Glomerular visceral epithelial cell (primary cell): ENCODE measurements around the gene SLC7A14.

Source experiments
- DNase-seq: peaks from one replicate; pipeline ENCODE4 v3.0.0-alpha.2; 2016; ENCODE audit errors: extremely low spot score

SLC7A14 gene

DNA sequence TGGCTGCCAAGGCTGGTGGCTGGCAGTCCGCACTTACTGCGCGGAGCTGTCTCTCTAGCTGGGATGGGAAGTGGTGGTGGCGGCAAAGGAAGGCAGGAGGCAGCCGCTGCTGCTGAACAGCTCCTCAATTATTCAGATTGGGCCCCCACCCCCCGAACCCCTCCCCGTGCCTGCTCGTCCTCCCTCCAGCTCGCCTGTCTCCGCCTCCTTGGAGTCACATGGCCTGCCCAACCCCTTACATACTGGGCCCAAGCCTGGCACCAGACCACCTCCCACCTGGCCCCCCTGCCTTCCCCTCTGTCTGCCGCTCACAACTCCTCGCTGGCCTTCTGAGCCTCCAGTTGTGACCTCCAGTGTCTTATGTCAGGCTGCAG is at the start of gene SLC7A14:
SLC7A14 (minus strand) TSS at position 139 of the 374 bp plus-strand sequence. CDS start 59,139 bp downstream, outside the sequence.
- DNase-seq = peak; percentile 40

DNA sequence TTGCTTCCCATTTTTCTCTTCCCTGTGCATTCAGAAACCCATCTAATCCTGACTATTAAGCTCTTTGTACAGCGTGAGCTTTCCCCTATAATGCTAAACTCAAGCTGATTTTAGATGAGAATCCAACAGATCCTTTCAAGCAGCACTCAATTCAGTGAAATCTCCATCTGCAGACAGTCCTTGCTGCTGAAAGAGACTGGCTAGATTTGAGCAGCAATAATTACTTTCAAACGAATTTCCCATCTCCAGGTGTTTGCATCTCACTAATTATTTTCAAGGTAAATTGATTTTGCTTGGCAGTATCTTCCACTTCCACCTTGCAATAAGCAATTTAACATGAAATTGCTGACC is 49.5 kb upstream of the SLC7A14 start:
- no peak for DNase-seq

GRCh38 chr3:170634663-170635384 is 48.9 kb upstream of the SLC7A14 start:
- DNase-seq = no peak

GRCh38 chr3:170633573-170633972 is 47.7 kb upstream of the SLC7A14 start:
- DNase-seq = no peak

- DNase-seq = peak; percentile 31
Observed at GRCh38 chr3:170632780-170633179, 46.9 kb upstream of the SLC7A14 start.

DNA sequence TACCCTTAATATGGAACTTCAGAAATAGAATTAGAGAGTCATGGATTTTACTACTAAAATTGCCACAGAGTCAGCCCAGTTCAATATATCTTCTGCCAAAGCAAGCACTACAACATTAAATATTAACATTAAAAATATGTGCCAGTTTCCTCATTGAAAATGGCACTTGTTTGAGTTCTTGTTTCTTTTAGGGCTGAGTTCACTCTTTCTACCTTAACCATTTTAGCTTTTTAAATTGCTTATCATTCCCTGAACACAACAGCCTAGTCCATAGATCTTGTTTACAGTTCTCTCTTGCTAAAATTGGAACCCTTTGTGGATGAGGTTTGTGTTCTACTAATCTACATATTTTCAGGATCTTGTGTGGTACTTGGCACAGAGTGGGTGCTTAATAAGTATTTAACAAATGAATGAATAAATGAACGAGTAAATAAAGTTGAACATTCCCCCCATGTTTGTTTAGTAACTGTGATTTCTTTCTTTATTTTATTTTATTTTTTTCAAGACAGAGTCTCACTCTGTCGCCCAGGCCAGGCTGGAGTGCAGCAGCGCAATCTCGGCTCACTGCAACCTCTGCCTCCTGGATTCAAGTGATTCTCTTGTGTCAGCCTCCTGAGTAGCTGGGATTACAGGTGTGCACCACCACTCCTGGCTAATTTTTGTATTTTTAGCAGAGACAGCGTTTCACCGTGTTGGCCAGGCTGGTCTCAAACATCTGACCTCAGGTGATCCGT is 46.0 kb upstream of the SLC7A14 start:
- DNase-seq = no peak

GRCh38 chr3:170623524-170623923 is 37.6 kb upstream of the SLC7A14 start:
- no peak for DNase-seq

DNA sequence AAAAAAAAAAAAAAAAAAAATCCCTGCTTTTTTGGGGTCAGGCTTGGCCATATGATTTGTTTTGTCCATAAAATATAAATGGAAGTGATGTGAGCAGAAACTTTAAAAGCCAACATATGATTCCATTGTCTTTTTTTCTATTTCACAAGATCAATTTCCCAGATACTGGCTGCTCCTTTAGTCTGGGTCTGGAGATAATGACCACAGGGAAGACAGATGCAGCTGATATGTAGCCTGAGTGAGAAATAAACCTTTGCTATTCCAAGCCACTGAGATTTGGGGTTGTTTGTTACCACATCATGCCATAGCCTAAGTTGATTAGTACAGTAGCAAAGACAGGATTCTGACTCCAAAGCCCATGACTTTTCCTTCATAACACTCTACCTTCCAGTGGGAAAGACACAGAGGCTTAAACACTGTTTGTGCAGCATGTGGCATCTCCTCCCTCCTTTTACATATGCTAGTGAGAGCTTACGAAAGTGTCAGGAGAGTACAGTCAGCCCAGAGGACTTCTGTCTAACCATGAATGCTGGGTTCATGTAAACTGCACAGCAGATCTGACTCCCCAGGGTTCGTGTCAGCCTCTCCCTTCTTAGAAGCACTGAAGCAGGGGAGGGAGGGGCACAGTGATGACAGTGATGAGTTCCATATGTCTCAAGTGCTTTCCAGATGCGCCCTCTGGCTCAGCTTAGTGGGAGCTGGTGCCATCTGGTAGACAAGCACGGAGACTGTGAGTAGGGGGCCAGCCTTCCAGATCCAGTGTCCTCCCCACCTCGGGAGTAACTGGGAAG is 36.7 kb upstream of the SLC7A14 start:
- no peak for DNase-seq

- DNase-seq = no peak
Observed at GRCh38 chr3:170621256-170621655, 35.4 kb upstream of the SLC7A14 start.

DNA sequence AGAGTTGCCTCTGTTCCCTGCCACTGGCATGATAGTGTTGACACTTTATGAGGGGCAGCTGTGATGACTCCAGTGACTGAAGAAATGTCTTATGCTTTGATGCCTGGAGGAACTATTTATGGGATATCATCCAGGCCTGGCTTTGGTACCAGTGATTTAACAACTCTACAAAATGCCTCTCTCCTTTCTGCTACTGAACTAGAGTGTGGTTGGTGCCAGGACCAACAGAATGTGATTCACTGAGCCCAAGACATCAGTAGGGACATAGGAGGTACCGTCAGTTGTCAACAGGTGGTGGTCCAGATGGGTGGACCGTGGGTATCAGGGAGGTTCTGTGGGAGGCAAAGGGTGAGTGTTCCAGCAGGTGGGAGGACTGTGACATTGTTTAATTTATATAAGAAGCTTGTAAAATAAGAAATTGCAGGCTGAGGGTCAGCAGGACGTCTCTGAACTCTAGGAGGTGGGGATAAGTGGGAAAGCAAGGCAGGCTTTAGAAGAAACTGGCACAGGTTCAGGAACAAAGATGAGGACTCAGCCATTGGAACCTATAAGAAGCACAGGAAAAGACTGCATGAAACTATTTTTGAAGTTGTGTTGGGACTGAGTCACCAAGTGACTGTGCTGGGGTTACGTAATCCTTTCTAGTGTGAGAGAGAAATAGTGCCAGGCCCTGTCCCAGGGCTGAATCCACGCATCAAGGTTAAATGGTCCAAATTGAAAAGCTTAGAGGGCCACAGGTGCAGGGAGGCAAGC is 28.5 kb upstream of the SLC7A14 start:
- peak; percentile 75 for DNase-seq

DNA sequence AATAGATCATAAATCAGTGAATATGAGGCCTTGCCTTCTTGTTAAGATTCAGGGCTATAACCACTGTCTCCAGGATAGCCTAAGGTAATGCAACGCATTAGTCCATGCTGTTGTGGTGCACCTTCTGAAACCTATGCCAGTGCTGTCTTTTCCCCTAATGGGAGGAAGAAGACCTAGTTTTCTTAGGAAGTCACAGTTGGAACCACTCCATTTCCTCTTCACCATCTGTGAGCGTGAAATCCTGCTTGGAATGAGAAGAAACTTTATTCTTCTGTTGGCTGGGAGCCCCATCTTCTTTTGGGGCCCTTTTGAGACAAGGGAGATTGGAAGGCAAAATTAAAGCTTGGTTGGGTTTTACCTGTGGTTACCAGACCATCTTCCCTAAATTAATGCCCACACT is 25.9 kb upstream of the SLC7A14 start:
- DNase-seq = no peak

DNA sequence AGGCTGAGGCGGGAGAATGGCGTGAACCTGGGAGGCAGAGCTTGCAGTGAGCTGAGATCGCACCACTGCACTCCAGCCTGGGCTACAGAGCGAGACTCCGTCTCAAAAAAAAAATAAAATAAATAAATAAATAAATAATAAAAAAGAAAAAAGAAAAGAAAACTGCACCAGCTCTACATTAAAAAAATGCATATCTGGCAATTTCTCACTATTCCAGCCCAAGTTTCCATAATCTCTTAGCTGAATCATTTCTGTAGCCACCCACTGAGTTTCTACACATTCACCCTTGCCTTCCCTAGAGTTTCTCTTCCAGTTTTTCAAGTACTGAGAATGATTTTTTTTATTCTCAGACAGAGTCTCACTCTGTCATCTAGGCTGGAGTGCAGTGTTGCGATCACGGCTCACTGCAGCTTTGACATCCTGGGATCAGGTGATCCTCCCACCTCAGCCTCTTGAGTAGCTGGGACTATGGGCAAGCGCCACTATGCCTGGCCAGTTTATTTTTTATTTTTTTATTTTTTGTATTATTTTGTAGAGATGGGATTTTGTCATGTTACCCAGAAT is 24.5 kb upstream of the SLC7A14 start:
- no peak for DNase-seq

DNA sequence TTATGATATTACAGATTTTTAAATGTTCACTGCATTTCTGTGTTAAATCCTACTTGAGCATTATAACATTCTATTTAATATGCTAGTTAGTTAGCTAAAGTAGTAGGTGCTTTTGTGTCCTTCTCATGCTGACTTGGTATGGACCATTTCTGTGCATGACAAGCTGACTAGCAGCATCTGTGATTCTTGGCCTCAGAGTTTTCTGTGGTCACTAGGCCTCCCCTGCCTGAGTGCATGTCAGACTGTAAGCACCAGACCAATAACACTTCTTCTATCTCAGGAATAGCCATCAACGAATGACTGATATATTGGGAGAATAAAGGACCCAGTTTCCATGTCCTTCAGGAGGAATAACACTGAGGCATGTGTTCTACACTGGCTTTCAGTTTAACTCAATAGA is 22.6 kb upstream of the SLC7A14 start:
- no peak for DNase-seq

- DNase-seq = no peak
Observed at GRCh38 chr3:170606675-170607074, 20.8 kb upstream of the SLC7A14 start.

GRCh38 chr3:170605490-170605889 is 19.6 kb upstream of the SLC7A14 start:
- no peak for DNase-seq

DNA sequence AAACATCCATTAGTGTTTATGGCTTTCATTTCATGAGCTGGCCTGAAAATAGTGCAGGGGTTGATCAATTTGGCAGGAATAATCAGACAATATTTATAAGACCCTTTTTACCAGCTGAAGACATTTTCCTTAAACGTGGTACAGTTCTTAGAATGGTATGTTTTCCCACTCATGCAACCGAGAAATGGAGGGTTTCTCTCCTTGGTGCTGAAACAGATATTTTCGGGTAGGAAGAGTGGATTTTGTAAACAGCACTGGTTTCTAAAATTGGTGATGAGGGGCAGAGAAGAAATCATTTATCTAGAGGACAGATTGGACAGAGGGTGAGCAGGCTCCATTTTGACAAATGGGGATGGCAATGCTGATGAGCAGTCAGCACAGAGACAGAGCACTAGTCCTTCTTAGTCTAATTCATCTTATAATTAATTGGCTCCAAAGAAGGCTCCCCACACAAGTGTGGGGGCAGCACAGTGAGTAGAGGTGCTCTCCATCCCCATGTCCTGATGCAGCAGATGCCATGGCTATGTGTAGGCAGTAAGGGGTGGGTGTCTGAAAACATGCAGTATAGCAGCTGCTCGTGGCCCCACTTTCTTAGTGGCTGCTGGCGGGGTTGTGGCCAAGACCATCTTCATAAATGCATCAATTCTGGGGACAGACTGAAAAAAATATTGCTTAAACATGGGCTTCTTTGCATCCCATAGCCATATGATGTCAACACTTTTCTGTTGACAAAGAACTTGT is 18.1 kb upstream of the SLC7A14 start:
- no peak for DNase-seq

GRCh38 chr3:170602556-170602955 is 16.7 kb upstream of the SLC7A14 start:
- DNase-seq = no peak

DNA sequence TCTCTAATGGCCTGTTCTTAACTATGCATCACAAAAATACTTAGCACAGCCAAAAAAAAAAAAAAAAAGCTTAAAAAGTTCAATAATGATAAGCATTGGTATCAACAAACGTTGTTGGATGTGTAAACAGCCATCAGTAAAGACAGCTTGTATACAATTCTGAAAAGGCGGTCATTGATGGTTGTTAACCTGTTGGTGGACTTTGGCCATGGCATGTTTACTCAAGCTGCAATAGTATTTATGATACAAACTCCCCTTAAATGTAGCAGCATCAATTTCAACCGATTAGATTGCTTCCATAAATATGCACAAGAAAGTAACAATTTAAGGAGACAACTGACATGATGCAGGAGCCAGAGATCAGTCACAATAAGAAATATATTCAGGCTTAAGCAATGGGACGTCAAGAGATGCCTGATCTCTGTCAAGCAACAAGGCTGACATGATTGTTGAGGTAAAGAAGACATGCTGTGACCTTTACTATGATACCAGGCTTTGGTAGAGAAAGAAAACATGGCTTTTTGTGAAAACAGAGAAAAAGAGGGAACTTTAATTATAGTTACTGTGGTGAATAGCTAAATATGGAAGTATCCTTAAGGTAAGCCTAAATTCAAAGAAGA is 14.2 kb upstream of the SLC7A14 start:
- no peak for DNase-seq

- DNase-seq = no peak
Observed at GRCh38 chr3:170599091-170599490, 13.2 kb upstream of the SLC7A14 start.

DNA sequence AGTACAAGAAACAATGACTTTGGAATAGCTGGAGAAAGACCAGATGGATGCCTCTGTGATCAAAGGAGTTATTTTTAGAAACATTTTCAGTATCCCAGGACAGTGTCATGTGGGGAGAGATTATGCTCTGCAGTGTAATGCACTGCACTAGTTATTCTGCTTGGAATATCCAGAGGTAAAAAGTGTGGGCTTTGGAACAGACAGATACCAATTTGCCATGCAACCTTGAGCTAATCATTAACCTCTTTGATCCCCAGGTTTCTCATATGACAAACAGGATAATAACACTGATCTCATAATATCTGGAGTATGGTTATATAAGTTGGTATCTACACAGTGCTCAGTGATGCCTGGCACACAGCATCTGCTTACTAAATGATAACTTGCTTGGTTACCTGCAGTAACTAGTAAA is 12.2 kb upstream of the SLC7A14 start:
- DNase-seq = no peak
